NB4 (cell line): Measurements from ENCODE around the gene PCSK5.

Experiments
- DNase-seq: peaks from one replicate; pipeline ENCODE4 v3.0.0; 2010; ENCODE audit warnings: low read depth
- H3K4me3 ChIP-seq: one replicate; pipeline ENCODE4 v1.5.1; 2011; ENCODE audit warnings: mild to moderate bottlenecking, low read depth, low read length, moderate library complexity
- CTCF ChIP-seq: IDR thresholded peaks from one replicate; pipeline ENCODE4 v1.5.1; 2012; ENCODE audit warnings: low read depth, low read length
- MYC ChIP-seq: IDR thresholded peaks from 2 replicates; pipeline ENCODE4 v1.6.1; 2011; ENCODE audit warnings: low read depth, low read length
- POLR2A ChIP-seq: IDR thresholded peaks from 2 replicates; pipeline ENCODE4 v1.6.1; 2011; ENCODE audit warnings: mild to moderate bottlenecking; ENCODE audit not compliant: insufficient read length; ENCODE audit errors: extremely low read depth
- TF ChIP-seq, protein P1 (sequence below): IDR thresholded peaks from 2 replicates; pipeline ENCODE4 v1.6.1; 2011; ENCODE audit warnings: low read depth, low read length

PCSK5 gene

GRCh38 chr9:76107482-76107881 is 217.0 kb downstream of the PCSK5 start:
- no peak for TF ChIP-seq POLR2A
- no peak for TF ChIP-seq CTCF
- TF ChIP-seq, protein P1, sequence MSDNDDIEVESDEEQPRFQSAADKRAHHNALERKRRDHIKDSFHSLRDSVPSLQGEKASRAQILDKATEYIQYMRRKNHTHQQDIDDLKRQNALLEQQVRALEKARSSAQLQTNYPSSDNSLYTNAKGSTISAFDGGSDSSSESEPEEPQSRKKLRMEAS: no peak
- no peak for TF ChIP-seq MYC
- no peak overlapping the region for H3K4me3 ChIP-seq
- no peak for DNase-seq

DNA sequence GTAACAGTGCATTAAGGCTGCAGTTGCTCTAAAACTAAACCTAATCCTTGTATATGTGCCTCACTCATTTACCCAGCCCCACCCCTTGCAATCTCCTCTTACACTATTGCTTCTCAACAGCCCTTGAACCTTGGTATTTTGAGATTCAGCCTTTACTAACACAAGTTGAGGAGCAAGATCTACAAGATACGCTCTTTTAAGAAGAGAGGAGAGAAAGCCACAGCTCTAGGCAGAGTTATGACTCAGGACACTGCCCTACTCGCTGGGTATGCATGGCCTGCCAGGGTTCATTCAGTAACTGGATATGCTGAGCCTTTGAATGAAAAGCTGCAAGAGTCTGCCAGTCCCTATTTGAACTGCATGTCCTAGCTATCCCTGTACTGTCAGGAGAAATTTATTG is 219.5 kb downstream of the PCSK5 start:
- DNase-seq: no peak
- TF ChIP-seq, protein P1: no peak
- TF ChIP-seq CTCF (no peak), MYC (no peak)
- H3K4me3 ChIP-seq: no peak overlapping the region

GRCh38 chr9:76112151-76112550 is 221.7 kb downstream of the PCSK5 start:
- H3K4me3 ChIP-seq: no peak overlapping the region
- no peak for TF ChIP-seq CTCF
- TF ChIP-seq, protein P1: no peak
- no peak for TF ChIP-seq POLR2A
- no peak for TF ChIP-seq MYC
- no peak for DNase-seq

GRCh38 chr9:76114144-76114543 is 223.7 kb downstream of the PCSK5 start:
- H3K4me3 ChIP-seq: no peak overlapping the region
- DNase-seq: no peak
- no peak for TF ChIP-seq CTCF
- TF ChIP-seq POLR2A: no peak
- no peak for TF ChIP-seq MYC
- TF ChIP-seq, protein P1: no peak

DNA sequence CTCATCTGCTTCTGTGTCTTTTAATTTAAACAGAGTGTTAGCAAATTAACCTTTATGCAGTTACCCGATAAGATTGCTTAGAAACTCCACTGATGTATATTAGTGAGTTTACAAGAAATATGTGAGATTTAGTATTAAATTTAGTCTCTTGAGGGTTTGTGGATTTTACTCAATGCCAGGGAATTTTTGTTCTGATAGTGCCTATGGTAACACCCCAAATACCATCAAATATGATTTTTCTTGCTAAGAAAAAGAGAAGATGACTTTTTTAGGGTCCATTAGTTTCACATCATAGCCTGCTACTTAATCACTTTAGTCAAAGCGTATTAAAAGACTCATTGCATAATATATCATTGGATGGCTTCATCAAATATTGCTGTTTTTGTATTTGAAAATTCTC is 224.9 kb downstream of the PCSK5 start:
- TF ChIP-seq MYC (no peak), POLR2A (no peak), CTCF (no peak)
- TF ChIP-seq, protein P1: no peak
- DNase-seq: no peak
- H3K4me3 ChIP-seq: no peak overlapping the region

- H3K4me3 ChIP-seq: no peak overlapping the region
- no peak for DNase-seq
- TF ChIP-seq POLR2A (no peak), MYC (no peak), CTCF (no peak)
- TF ChIP-seq, protein P1: no peak
These were observed 225.6 kb downstream of the PCSK5 start for GRCh38 chr9:76115982-76116646.
